Activated naive CD4-positive, alpha-beta T cell treated with anti-CD3 and anti-CD28 coated beads, Interleukin-2, amount 10 ng/mL, durations not matched to agents 5 hours and 36 hours (primary cell): ENCODE measurements around the gene SMPD2. TPM values are rescaled to one million over a fixed set of nuclear protein-coding genes. Genes with fewer than 3 reads are reported as not detected.

Experiments
- total RNA-seq, 2 experiments: library from RNA; stranded (reverse); gene quantifications; one replicate each; pipeline ENCODE4 v1.2.3, GENCODE V29; 2021

Gene SMPD2, protein sequence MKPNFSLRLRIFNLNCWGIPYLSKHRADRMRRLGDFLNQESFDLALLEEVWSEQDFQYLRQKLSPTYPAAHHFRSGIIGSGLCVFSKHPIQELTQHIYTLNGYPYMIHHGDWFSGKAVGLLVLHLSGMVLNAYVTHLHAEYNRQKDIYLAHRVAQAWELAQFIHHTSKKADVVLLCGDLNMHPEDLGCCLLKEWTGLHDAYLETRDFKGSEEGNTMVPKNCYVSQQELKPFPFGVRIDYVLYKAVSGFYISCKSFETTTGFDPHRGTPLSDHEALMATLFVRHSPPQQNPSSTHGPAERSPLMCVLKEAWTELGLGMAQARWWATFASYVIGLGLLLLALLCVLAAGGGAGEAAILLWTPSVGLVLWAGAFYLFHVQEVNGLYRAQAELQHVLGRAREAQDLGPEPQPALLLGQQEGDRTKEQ
- 10 to 100 TPM; 16.3 to 17.6 TPM for total RNA-seq

DNA sequence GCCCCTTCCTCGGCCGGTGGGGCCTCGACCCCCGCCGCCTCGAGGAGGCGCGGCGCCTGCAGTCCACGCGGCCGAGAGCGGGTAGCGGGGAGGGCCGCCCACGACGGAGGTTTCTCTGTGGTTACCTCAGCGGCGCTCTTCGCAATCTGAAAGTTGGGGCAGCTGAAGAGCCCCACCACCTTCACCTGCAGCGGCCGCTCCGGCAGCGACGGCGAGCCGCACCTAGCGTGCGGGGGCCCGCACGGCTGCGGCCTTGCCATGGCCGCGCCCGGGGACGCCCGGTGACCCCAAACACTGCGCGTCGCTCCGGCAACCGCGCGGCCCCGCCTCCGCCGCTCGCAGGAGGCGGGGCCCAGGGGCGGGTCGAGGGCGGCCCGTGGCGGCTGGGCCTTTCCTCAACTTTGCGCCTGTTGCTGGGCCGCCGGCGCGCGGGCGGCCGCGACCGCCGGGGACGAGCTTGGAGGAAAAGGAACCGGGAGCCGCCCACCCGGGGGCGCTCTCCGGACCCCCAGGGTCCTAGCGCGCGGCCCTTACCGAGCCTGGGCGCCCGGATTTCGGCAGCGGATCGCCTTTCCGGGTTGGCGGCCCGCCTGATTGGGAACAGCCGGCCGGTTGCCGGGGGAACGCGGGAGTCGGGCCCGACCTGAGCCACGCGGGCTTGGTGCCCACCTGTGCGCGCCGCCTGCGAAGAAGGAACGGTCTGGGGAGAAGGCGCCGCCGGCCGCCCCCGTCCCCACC is at the start of gene SMPD2, which contains the start of gene PPIL6:
TSS of gene SMPD2 (plus strand) at position 394 of the 738 bp plus-strand sequence. CDS start 398 bp downstream, outside the sequence.
TSS of gene PPIL6 (minus strand) at position 298 of the 738 bp plus-strand sequence. CDS start at position 260, 38 bp downstream.

DNA sequence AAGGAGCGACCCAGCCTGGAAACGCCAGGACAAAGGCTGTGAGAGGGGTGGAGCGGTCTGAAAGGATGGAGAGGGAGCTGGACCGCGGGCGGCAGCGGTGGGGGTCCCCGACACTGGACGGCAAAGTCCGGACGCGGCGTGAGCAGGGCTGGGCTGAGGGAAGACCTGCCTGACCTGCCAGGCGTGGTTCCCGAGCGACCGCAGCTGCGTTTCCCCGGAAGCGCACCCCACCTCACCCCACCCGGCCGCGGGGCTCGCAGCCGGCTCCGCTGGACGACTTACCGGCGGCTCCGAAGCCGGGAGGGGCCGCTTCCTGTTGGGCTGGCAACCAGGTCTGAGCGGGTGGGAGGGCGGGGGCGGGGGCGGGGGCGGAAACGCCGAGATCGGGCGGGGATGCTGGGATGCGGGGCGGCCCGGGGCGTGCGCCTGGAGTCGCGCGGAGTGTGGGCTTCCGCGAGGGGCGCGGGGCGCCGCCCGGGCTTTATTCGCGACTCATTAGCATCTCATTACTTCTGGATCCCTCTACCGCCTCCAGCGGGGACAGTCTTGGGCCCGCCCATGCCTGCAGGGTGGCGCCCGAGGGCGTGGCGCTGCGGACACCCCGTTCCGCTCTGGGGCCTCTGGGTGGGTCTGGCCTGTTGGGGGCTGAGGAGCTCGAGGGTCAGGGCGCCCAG is 15.1 kb downstream of the SMPD2 start, which contains the start of gene MICAL1:
TSS of gene MICAL1 (minus strand) at position 336 of the 674 bp plus-strand sequence. CDS start 1,576 bp downstream, outside the sequence.

DNA sequence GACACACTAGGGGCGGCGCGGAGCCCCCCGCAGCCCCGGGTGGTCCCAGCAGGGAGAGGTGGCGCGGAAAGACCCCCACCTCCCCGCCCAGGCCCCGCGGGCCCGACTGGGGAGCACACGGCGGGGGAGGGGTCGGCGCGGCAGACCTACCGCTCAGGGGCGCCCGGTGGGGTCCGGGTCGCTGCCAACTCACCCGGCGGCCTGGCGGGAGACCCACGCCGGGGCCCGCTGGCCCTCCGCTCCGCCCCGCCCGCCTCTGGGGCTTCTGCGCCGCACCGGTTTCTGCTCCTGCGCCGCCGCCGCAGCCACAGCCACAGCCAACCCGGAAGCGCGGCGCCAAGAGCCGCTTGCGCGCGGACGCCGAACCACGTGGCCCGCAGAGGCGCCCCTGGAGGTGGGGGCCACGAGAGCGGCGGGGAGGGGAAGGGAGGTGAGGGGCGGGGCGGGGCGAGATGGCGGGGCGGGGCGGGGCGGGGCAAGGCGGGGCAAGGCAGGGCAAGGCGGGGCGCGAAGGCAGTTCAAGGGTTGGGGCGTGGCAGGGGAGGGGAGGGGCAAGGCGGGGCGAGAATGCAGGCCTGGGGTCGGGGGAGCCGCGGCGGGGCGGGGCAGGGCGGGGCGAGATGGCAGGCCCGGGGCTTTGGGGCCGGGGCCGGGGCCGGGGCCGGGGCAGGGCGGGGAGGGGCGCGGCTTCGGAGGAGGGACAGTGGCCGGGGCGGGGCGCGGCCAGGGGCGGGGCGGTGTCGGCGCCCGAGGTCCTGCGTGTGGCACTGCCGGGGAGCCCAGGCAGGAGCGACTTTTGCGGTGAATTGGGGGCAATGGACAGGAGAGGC is 42.6 kb downstream of the SMPD2 start, which contains the start of gene ZBTB24:
TSS of gene ZBTB24 (minus strand) at position 315 of the 830 bp plus-strand sequence. CDS start 1,193 bp downstream, outside the sequence.

Other genes starting within 250 kb of the SMPD2 start
- 100 to 1,000 TPM; 246 to 256 TPM for gene CD164, start 58.3 kb upstream of the SMPD2 start, total RNA-seq
- not detected for gene PPIL6, start 96 bp upstream of the SMPD2 start, total RNA-seq
- gene MICAL1, start 15.0 kb downstream of the SMPD2 start, total RNA-seq, result 100 to 1,000 TPM; 110 to 116 TPM
- 10 to 100 TPM; 16.6 to 17.8 TPM for gene ZBTB24, start 42.5 kb downstream of the SMPD2 start, total RNA-seq